VCaP (cell line): Measurements from ENCODE around the gene ANKRD11.
A peak's percentile ranks its signal among the peaks of the same experiment; 100 is the strongest.

ENCODE experiments used
- H3K27ac ChIP-seq: fragments of 450-650 bp; 2 replicates; pipeline ENCODE4 v1.5.1; 2017
- TF ChIP-seq, protein P1 (sequence below): fragments of 450-650 bp; conservative IDR thresholded peaks from 2 replicates; pipeline ENCODE4 v1.5.1; 2017; ENCODE audit warnings: mild to moderate bottlenecking, moderate library complexity

The ANKRD11 gene

DNA sequence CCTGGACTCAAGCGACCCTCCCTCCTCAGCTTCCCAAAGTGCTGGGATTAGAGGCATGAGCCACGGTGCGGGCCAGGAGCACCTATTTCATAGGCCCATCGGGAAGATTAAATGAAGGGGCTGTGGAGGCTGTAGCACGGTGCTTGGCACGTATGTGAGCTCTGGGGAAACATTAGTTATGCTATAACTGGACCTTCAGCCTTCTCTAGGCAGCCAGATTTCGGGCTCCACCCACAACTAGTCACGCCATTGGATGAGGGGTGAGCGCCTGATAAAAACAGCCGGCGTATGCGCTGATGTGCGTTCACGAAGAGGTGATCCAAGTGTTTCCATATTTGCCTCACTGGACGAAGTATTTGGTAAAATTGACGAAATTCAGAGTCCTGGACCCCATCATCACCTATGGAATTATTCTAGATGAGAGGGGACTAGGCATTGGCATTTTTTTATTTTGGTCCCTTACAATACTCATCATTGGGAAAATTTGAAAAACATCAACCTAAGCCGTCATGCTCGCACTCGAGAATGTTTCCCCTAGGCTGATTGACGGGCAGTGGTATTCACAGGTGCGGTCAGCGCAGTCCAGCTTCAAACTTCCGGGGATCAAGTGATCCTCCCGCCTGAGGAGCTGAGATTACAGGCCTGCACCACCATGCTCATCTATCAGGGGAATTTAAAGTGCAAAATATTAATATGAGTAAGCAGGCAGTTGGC, 1.8 kb upstream of the ANKRD11 start:
- H3K27ac ChIP-seq = no peak overlapping the region
- TF ChIP-seq, protein P1, sequence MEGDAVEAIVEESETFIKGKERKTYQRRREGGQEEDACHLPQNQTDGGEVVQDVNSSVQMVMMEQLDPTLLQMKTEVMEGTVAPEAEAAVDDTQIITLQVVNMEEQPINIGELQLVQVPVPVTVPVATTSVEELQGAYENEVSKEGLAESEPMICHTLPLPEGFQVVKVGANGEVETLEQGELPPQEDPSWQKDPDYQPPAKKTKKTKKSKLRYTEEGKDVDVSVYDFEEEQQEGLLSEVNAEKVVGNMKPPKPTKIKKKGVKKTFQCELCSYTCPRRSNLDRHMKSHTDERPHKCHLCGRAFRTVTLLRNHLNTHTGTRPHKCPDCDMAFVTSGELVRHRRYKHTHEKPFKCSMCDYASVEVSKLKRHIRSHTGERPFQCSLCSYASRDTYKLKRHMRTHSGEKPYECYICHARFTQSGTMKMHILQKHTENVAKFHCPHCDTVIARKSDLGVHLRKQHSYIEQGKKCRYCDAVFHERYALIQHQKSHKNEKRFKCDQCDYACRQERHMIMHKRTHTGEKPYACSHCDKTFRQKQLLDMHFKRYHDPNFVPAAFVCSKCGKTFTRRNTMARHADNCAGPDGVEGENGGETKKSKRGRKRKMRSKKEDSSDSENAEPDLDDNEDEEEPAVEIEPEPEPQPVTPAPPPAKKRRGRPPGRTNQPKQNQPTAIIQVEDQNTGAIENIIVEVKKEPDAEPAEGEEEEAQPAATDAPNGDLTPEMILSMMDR = no peak

DNA sequence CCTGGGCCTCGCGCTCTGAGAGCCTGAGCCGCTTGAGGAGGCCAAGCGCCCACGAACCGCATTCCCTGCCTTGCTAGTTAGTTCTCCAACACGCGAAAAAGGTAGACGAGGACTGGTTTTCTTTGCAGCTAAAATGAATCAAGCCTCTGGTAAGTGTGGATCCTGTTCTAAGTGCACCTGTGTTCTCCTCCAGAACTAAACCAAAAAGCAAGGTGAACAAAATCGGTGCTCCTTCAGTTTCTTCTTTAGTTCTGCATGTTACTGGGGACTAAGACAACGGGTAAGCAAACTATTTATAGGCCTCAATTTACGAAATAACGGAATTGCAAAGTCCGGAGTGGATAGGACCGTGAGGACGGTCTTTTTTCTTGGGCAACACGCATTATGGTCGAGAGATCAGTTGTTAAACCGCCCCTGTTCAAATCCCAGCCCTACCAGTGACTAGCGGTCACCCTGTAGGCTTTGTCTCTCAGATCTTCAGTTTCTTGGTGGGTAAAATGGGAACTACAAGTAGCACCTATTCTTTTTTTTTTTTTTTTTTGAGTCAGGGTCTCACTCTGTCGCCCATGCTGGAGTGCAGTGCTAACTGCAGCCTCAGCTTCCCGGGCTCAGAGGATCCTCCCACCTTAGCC, 993 bp upstream of the ANKRD11 start:
- TF ChIP-seq, protein P1 = no peak
- H3K27ac ChIP-seq = peak overlapping the region; percentile 34; the same call in 1 of the 2 replicates

DNA sequence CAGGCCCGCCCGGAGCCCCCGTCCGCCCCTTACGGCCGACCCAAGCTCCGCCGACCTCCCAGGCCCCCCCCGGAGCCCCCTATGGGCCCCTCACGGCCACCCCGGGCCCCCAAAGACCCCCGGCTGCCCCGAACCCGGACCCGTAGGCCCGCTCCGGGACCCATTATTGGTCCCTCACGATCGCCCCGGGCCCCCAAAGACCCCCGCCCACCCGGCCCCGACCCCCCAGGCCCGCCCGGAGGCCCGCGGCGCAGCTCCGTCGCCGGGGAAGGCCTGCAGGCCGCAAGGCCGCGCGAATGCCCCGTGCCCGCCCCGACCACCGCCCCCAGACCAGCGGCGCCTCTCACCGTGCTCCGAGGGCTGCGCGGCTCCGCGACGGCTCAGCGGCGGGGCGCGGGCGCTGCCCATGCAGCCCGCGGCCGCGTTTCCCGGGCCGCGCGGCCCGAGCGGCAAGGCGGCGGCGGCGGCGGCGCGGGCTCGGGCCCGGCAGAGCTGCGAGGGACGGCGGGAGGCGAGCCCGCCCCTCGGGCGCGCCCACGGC, 393 bp downstream of the ANKRD11 start:
- peak overlapping the region; percentile 67 for H3K27ac ChIP-seq
- TF ChIP-seq, protein P1 = no peak

DNA sequence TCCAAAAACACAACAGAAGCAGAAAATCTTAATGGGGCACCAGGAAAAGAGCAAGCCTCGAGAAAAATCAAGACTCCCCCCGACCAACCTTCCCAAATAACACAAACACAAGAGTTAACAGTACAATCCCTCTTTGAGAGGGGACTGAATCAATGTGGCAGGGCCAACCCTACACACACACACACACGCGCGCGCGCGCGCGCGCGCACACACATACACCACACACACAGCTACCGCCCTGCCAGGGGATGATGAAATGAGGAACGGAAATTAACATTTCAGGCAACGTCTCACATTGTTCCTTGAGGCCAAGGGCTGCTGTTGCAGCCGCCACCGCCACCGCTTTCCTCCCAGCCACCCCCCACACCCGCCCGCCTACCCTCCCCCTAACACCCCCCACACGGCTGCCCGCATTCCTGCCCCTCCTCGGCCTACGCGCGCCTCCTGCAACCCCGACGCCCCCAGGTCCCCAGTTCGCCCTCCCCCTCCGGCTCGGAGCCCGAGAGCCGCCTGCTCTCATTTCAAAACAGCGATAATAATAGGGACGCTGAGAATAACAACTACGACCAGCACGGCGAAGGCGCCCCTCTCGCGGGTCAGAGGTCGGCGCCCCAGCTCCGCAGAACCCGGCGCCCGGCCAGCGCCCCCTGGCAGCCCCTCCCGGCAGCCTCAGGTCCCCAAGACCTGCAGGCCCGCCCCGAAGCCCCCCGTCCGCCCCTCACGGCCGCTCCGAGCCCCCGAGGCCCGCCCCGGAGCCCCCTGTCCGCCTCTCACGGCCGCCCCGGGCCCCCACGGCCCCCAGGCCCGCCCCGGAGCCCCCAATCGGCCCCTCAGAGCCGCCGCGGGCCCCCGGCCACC, 1.1 kb downstream of the ANKRD11 start:
- TF ChIP-seq, protein P1 = no peak
- peak overlapping the region; percentile 67 for H3K27ac ChIP-seq

DNA sequence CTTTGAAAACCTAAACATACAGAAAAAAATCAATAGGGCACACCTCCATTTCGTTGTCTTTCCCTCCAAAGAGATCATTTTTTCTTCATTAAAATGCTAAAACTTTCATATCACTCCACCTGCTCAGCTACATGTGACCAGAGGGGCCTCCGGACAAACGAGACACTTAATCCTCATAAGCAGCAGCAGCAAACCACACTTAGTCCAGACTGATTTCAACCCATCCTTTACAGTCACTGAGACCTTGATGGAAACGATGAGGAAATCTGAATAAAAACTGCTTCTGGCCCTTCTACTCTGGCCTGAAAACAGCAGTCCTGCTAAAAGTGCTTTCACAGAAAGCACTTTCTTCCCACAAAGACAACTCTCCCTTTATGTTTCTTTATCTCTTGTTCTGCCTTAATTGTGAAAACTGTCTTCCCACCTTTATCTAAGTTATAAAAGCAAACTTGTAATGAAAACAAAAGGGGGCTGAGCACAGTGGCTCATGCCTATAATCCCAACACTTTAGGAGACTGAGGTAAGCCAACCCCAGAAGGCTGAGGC, 4.6 kb downstream of the ANKRD11 start:
- TF ChIP-seq, protein P1 = no peak
- H3K27ac ChIP-seq = no peak overlapping the region

DNA sequence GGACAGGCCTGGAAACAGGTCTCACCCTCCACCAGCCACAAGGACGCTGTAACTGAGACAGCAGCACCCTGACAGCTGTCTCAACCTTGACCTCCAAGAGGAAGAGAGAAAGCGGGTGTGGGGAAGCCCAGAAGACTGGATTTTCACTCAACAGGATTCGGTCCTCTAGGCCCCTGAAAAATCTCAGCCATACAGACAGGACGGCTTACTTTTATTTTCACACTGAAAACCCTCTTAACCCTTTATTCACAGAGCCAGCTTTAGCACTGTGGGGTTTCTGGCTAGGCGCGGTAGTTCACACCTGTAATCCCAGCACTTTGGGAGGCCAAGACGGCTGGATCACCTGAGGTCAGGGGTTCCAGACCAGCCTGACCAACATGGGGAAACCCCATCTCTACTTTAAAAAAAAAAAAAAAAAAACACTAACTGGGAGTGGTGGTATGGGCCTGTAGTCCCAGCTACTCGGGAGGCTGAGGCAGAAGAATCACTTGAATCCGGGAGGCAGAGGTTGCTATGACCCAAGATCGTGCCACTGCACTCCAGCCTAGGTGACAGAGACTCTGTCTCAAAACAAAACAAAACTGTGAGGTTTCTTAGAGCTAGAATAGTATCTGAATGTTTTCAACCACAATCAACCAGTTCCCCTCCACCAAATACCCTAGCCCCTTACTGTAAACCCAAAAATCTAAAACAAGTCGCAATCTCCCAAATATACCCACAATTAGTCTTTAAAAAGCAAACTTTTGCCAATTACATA, 5.3 kb downstream of the ANKRD11 start:
- TF ChIP-seq, protein P1 = no peak
- no peak overlapping the region for H3K27ac ChIP-seq
